A549 (cell line): Measurements from ENCODE around the gene TTK.

Experiments used
- CEBPB ChIP-seq, 2 experiments: fragments of >200 bp in 1 of 2; sonication (Bioruptor Twin) in 1 of 2; formaldehyde crosslinking in 1 of 2; IDR thresholded peaks; 2 replicates each; pipeline ENCODE4 v1.6.1; 2012 to 2016
- CTCF ChIP-seq: fragments of >200 bp; sonication (Bioruptor Twin); formaldehyde crosslinking; IDR thresholded peaks from 3 replicates; pipeline ENCODE4 v1.5.1; 2016
- MAX ChIP-seq: IDR thresholded peaks from 2 replicates; pipeline ENCODE4 v1.6.1; 2012
- MAZ ChIP-seq: fragments of 150-350 bp; IDR thresholded peaks from 2 replicates; pipeline ENCODE4 v1.6.1; 2014; ENCODE audit warnings: antibody characterized with exemption, low read depth, low read length, borderline replicate concordance
- REST ChIP-seq: fragments of 200-600 bp; sonication (generic); IDR thresholded peaks from 2 replicates; pipeline ENCODE4 v1.6.1; 2016; ENCODE audit warnings: antibody characterized with exemption, mild to moderate bottlenecking, moderate library complexity

- TF ChIP-seq CEBPB (IDR thresholded peaks at IDR 0.05) (no peak), CTCF (no peak), MAX (no peak), REST (no peak), MAZ (no peak)
These were observed 25.0 kb downstream of the TTK start for GRCh38 chr6:80029470-80029869.
